Measurements from ENCODE around the gene RTF1.

GRCh38 chr15:41401904-41402267 is 15.0 kb upstream of the RTF1 start:
- TF ChIP-seq POLR2A (IDR thresholded peaks at IDR 0.05; ENCODE audit: low read depth, low read length) (no peak), POLR2AphosphoS5 (IDR thresholded peaks at IDR 0.05; ENCODE audit: low read depth, low read length) (no peak)

Data from GM12892 (cell line).